AG04450 (cell line): Measurements from ENCODE around the gene TM9SF1. TPM values are rescaled to one million over a fixed set of nuclear protein-coding genes. Genes with fewer than 3 reads are reported as not detected.
A peak's percentile ranks its signal among the peaks of the same experiment; 100 is the strongest.
"Not testable (repeated sequence)": the region's sequence is repeated elsewhere in the genome, so short reads cannot be mapped to it uniquely, and the experiment has no call there.

Experiments
- CTCF ChIA-PET: fragments of 300-600, 350-600 bp; formaldehyde crosslinking; extraction: SDS; loops from one replicate; lab custom pipeline; 2022; ENCODE audit warnings: antibody characterized with exemption, inconsistent platforms; lab: Charles Lee
- POLR2A ChIA-PET: fragments of 350-600 bp; formaldehyde crosslinking; extraction: SDS; loops from one replicate; lab custom pipeline; 2021; ENCODE audit warnings: antibody characterized with exemption, inconsistent platforms; lab: Yijun Ruan, JAX
- DNase-seq: peaks from one replicate; pipeline ENCODE4 v3.0.0-alpha.2; 2011; ENCODE audit warnings: low read depth, low spot score
- H3K27ac ChIP-seq: one replicate; pipeline ENCODE4 v1.5.1; 2012; ENCODE audit warnings: low read depth, low read length, control low read depth
- H3K27me3 ChIP-seq: one replicate; pipeline ENCODE4 v1.6.0; 2012; ENCODE audit warnings: low read length; ENCODE audit not compliant: control insufficient read depth, insufficient read depth
- H3K4me3 ChIP-seq: 2 replicates; pipeline ENCODE4 v1.5.1; 2011; ENCODE audit warnings: mild to moderate bottlenecking, low read depth, low read length, control low read depth
- H3K9me3 ChIP-seq: 2 replicates; pipeline ENCODE4 v1.5.1; 2012; ENCODE audit warnings: low read length; ENCODE audit not compliant: control insufficient read depth, insufficient read depth
- CTCF ChIP-seq: IDR thresholded peaks from 2 replicates; pipeline ENCODE4 v1.5.1; 2011; ENCODE audit warnings: low read depth, low read length, control low read depth, inconsistent platforms
- polyA plus RNA-seq: library from polyadenylated mRNA; depleted of rRNA; stranded (reverse); fragments of >200 nt; gene quantifications from 2 replicates; pipeline ENCODE4 v1.2.3, GENCODE V29; 2011

TM9SF1 gene
- polyA plus RNA-seq, 1 experiment, result 44.9 TPM

- DNase-seq, result no peak
- CTCF ChIA-PET, result interaction anchor here (1.1 to 2.3 kb wide), 3 partner anchors 13 to 16 kb away, joined by 3 to 11 read pairs (median 6); partner anchors contain the start of genes CHMP4A and TINF2
- POLR2A ChIA-PET, result interaction anchor here (0.7 kb wide), 1 partner anchor 355 kb away, joined by 8 read pairs; no protein-coding TSS in a partner anchor
- Histone ChIP-seq H3K4me3 (no peak overlapping the region), H3K27me3 (no peaks in the 10 kb centered on the region), H3K9me3 (no peaks in the 10 kb centered on the region; the same call in 1 of the 2 replicates), H3K27ac (no peak overlapping the region)
- TF ChIP-seq CTCF, result no peak
These were observed 31.2 kb upstream of the TM9SF1 start for GRCh38 chr14:24226473-24226872.

GRCh38 chr14:24224618-24225071, 29.4 kb upstream of the TM9SF1 start:
- ChIA-PET CTCF (interaction anchor here (0.5 to 1.0 kb wide), 2 partner anchors 18 to 176 kb away, joined by 3 read pairs; partner anchors contain the start of gene TINF2), POLR2A (interaction anchor here (1.2 to 1.4 kb wide), 2 partner anchors 11 to 17 kb away, joined by 4 to 7 read pairs; partner anchors contain the start of genes CHMP4A and TINF2)
- no peak overlapping the region for H3K27ac ChIP-seq
- no peak overlapping the region for H3K4me3 ChIP-seq
- DNase-seq, result peak; percentile 47
- H3K9me3 ChIP-seq, result no peaks in the 10 kb centered on the region
- no peak for TF ChIP-seq CTCF
- no peaks in the 10 kb centered on the region for H3K27me3 ChIP-seq

- POLR2A ChIA-PET, H3K9me3 ChIP-seq, H3K4me3 ChIP-seq, H3K27ac ChIP-seq, CTCF ChIA-PET, DNase-seq, H3K27me3 ChIP-seq: not testable (repeated sequence)
These were observed 27.7 kb upstream of the TM9SF1 start for GRCh38 chr14:24222987-24223386.

- H3K9me3 ChIP-seq, result no peaks in the 10 kb centered on the region
- no peaks in the 10 kb centered on the region for H3K27me3 ChIP-seq
- DNase-seq, result no peak
- no peak overlapping the region for H3K27ac ChIP-seq
- CTCF ChIA-PET, result interaction anchor here (0.7 to 2.0 kb wide), 5 partner anchors 22 to 114 kb away, joined by 3 to 8 read pairs (median 3); partner anchors contain the start of genes CIDEB and IRF9
- POLR2A ChIA-PET, result interaction anchor here (0.6 kb wide), 1 partner anchor 37 kb away, joined by 5 read pairs; no protein-coding TSS in a partner anchor
- no peak overlapping the region for H3K4me3 ChIP-seq
- no peak for TF ChIP-seq CTCF
These were observed 24.3 kb upstream of the TM9SF1 start for GRCh38 chr14:24219521-24219920.

GRCh38 chr14:24219080-24219479, 23.8 kb upstream of the TM9SF1 start:
- no peak for TF ChIP-seq CTCF
- no peak for DNase-seq
- ChIA-PET POLR2A (interaction anchor here (0.6 kb wide), 1 partner anchor 37 kb away, joined by 5 read pairs; no protein-coding TSS in a partner anchor), CTCF (interaction anchor here (1.0 to 2.0 kb wide), 3 partner anchors 78 to 114 kb away, joined by 3 to 8 read pairs (median 3); partner anchors contain the start of gene CIDEB)
- Histone ChIP-seq H3K27me3 (no peaks in the 10 kb centered on the region), H3K4me3 (no peak overlapping the region), H3K27ac (no peak overlapping the region), H3K9me3 (no peaks in the 10 kb centered on the region)

GRCh38 chr14:24216876-24217275, 21.6 kb upstream of the TM9SF1 start:
- not testable (repeated sequence) for H3K4me3 ChIP-seq, H3K27ac ChIP-seq, DNase-seq, H3K27me3 ChIP-seq, H3K9me3 ChIP-seq
- ChIA-PET POLR2A (interaction anchor here (1.6 kb wide), 1 partner anchor 84 kb away, joined by 4 read pairs; no protein-coding TSS in a partner anchor), CTCF (interaction anchor here (1.8 kb wide), 1 partner anchor 80 kb away, joined by 15 read pairs; no protein-coding TSS in a partner anchor)
